22Rv1 (cell line): ENCODE data around the gene TNS3.

Experiments used
- CTCF ChIP-seq: fragments of 450-650 bp; IDR thresholded peaks from 2 replicates; pipeline ENCODE4 v1.5.1; 2017; ENCODE audit warnings: mild to moderate bottlenecking
- ZFX ChIP-seq: fragments of 450-650 bp; IDR thresholded peaks from 2 replicates; pipeline ENCODE4 v1.6.1; 2017; ENCODE audit warnings: antibody characterized with exemption, borderline replicate concordance

GRCh38 chr7:47271749-47272148 is 310.2 kb downstream of the TNS3 start:
- TF ChIP-seq CTCF (no peak), ZFX (no peak)
